K562 treated with DMSO at 1 percent for 48 hours (cell line): ENCODE results near the gene BCL2L2. TPM values are rescaled to one million over a fixed set of nuclear protein-coding genes. Genes with fewer than 3 reads are reported as not detected.

Experiments
- total RNA-seq: library from RNA; unstranded; fragments of 300-600 nt; gene quantifications from 2 replicates; pipeline ENCODE4 v1.2.3, GENCODE V29; 2022; ENCODE audit warnings: low replicate concordance; ENCODE audit errors: extremely low read depth

BCL2L2 gene
- not detected in 2 replicates for total RNA-seq

DNA sequence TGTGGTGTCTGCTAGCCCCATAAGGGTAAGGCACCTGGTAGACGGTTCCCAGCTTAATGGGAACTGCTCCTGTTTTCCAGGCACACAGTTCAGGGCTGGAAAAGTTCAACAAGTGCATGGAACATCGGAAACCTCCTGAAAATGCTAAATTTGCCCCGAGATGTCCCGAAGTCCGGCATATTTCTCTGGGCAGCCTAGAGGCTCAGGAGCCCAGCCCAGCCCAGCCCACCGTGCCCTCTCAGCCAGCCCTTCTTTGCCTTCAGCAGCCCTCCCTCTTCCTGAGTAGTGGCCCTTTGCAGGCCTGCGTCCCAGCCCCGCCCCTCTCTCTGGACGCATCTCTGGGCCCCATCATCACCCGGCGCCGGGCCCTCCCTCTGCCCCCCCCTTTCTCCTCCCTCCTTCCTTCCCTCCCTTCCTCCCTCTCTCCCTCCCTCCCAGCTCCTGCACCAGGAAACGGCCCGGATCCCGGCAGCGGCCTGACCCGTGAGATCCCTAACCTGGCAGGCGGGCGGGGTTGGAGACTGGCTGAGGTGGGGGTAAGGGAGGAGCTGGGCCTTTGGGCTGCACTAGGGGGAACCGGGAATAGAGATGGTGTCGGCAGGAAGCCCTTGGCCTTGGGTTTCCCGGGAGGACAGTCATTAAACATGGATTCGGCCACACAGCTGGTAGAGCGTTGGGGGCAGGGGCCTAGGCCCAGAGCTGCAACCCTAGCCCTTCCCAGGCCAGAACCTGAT lies at the start of gene BCL2L2:
BCL2L2 (plus strand) TSS at position 422 of the 734 bp plus-strand sequence. CDS start 935 bp downstream, outside the sequence.

GRCh38 chr14:23286020-23286901 lies 20.4 kb upstream of the BCL2L2 start, which contains the start of gene HOMEZ:
TSS of gene HOMEZ (minus strand) at chr14:23286132. CDS start at chr14:23285952, 180 bp downstream.

GRCh38 chr14:23302290-23303225 lies 4.1 kb upstream of the BCL2L2 start, which contains the start of gene PPP1R3E:
TSS of gene PPP1R3E (minus strand) at chr14:23302859. CDS start at chr14:23302576, 283 bp downstream.

GRCh38 chr14:23320584-23321571 lies 14.2 kb downstream of the BCL2L2 start, which contains the start of gene PABPN1:
TSS of gene PABPN1 (plus strand) at chr14:23321457. CDS start at chr14:23321470, 13 bp downstream.

DNA sequence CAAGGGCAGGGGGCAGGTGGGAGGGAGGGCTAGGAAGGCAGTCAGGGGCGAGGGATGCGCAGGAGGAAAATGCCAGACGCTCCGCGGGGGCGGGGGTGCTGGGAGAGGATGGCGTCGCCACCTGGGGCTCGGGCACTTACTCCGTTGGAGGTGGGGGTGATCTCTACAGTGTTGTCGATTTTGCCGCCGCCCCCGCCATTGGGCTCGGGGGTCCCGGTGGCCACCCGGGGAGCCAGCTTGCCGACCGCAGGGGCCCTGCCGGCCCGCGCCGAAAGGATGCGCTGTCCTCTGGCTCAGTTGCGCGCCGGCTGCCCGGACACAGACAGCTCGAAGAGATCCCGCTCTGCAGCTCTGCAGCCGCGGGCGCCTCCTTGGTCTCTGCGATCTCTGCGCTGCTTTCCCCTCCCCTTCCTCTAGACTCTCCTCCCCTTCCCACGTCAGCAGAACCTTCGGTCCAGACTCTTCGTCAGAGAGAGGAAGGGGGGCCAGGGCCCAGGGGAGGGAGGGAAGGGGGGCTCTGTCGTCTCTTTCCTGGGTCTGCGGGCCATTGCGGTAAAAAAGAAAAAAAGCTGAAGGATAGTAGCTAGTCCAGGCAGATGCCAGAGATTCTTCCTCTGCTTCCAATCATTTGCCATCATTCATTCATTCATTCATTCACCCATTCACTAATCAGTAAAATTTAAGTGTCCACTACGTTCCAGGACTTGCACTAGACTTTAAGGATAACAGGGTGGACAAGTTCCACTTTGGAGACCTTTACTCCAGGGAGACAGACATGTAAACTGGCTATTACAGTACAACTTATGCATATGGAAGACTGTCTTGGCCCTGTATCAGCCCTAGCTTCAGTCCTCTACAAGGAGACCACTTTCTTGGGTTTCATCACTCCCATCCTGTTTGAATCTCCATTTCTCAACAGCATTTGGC lies 46.1 kb downstream of the BCL2L2 start, which contains the start of gene SLC22A17:
SLC22A17 (minus strand) TSS at position 382 of the 927 bp plus-strand sequence.

Other genes starting within 250 kb of the BCL2L2 start
- not detected in 2 replicates for gene CDH24, start 249.3 kb upstream of the BCL2L2 start, total RNA-seq
- gene ACIN1, start 211.7 kb upstream of the BCL2L2 start, total RNA-seq: not detected in 2 replicates
- not detected in 2 replicates for gene C14orf119, start 211.3 kb upstream of the BCL2L2 start, total RNA-seq
- gene CIROP, start 201.8 kb upstream of the BCL2L2 start, total RNA-seq: not detected in 2 replicates
- not detected in 2 replicates for gene CEBPE, start 187.6 kb upstream of the BCL2L2 start, total RNA-seq
- not detected in 2 replicates for gene SLC7A8, start 123.2 kb upstream of the BCL2L2 start, total RNA-seq
- not detected in 2 replicates for gene RNF212B, start 68.9 kb upstream of the BCL2L2 start, total RNA-seq
- not detected in 2 replicates for gene HOMEZ, start 20.7 kb upstream of the BCL2L2 start, total RNA-seq
- not detected in 2 replicates for gene PPP1R3E, start 4.0 kb upstream of the BCL2L2 start, total RNA-seq
- gene PABPN1, start 14.6 kb downstream of the BCL2L2 start, total RNA-seq: not detected in 2 replicates
- not detected in 2 replicates for gene SLC22A17, start 46.1 kb downstream of the BCL2L2 start, total RNA-seq
- gene EFS, start 58.3 kb downstream of the BCL2L2 start, total RNA-seq: not detected in 2 replicates
- gene IL25, start 66.0 kb downstream of the BCL2L2 start, total RNA-seq: not detected in 2 replicates
- not detected in 2 replicates for gene CMTM5, start 70.2 kb downstream of the BCL2L2 start, total RNA-seq
- not detected in 2 replicates for gene MYH6, start 101.4 kb downstream of the BCL2L2 start, total RNA-seq
- gene MYH7, start 128.8 kb downstream of the BCL2L2 start, total RNA-seq: not detected in 2 replicates
- gene NGDN, start 162.9 kb downstream of the BCL2L2 start, total RNA-seq: not detected in 2 replicates
- gene ZFHX2, start 244.9 kb downstream of the BCL2L2 start, total RNA-seq: not detected in 2 replicates
- gene THTPA, start 249.4 kb downstream of the BCL2L2 start, total RNA-seq: not detected in 2 replicates